Measurements from ENCODE around the gene PSMF1. TPM values are rescaled to one million over a fixed set of nuclear protein-coding genes. Genes with fewer than 3 reads are reported as not detected.

PSMF1 gene
- total and polyA plus RNA-seq, 9 of the 15 experiments (the other 6 are each of a cell fraction or from before 2014, with no cell fraction given), result 8.5 to 192 (median 33.2) TPM

GRCh38 chr20:1125277-1125676, 6.9 kb downstream of the PSMF1 start (continued):
- no peak for TF ChIP-seq HIVEP1 (CRISPR knock-in tag; IDR thresholded peaks at IDR 0.05)
- TF ChIP-seq KLF16 (IDR thresholded peaks at IDR 0.05), result peak; percentile 52; the same call in 1 of the 2 replicates
- TF ChIP-seq RCOR1 (IDR thresholded peaks at IDR 0.05; ENCODE audit: borderline replicate concordance in 1 of 2, low read depth in 2 of 2, low read length in 2 of 2), result 0 out of 4 replicates have a peak, but pooled peaks of 1 of the 2 experiments have one; percentile 26
- TF ChIP-seq DNMT1 (IDR thresholded peaks at IDR 0.05), result no peak
- no peak for TF ChIP-seq POLR3G (IDR thresholded peaks at IDR 0.05; ENCODE audit: extremely low read depth, insufficient read length, insufficient replicate concordance)
- 0 out of 4 replicates have a peak, but pooled peaks of 1 of the 2 experiments have one; percentile 13 for TF ChIP-seq KDM1A (IDR thresholded peaks at IDR 0.05)
- TF ChIP-seq CEBPZ (IDR thresholded peaks at IDR 0.05; ENCODE audit: borderline replicate concordance, low read depth, low read length), result no peak
- TF ChIP-seq ZNF318 (IDR thresholded peaks at IDR 0.05; ENCODE audit: borderline replicate concordance in 1 of 2, low read depth in 1 of 2), result no peak
- TF ChIP-seq PBX2 (CRISPR knock-in tag; IDR thresholded peaks at IDR 0.05; ENCODE audit: low read depth), result no peak
- no peak for TF ChIP-seq PBX2 (tag; conservative IDR thresholded peaks at IDR 0.05; ENCODE audit: low read depth)
- peak; percentile 87 for TF ChIP-seq CBFA2T3 (IDR thresholded peaks at IDR 0.05)
